Measurements from ENCODE around the gene CBFA2T2. TPM values are rescaled to one million over a fixed set of nuclear protein-coding genes. Genes with fewer than 3 reads are reported as not detected.

CBFA2T2 gene
- total RNA-seq, 1 experiment from 2014 or later: 16.3 TPM

DNA sequence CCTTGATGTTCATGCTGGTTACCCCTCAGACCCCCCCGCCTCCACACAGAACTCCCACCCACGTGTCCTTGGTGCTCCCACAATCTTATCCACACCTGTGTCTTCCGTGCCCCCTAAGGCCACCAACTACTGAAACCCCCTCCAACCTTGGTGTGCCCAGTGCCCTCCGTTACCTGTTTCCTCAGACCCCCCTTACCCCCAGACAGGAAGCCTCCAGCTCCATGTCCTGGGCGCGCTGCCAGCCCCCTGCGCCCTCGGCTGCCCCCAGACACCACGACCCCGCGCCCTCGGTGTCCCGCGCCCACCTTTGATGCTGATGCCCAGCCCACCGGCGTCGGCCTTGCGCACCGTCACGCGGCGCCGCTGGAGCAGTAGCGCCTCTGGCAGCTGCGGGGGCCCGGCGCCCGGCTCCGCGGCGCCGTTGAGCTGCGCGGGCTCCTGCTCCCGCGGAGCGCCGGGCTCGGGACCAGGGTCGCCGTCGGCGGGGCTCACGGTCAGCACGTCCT, 46.8 kb upstream of the CBFA2T2 start:
- Histone ChIP-seq H3K36me3 (ENCODE audit: control insufficient read depth, insufficient read depth, low read length) (no peaks in the 10 kb centered on the region), H3K27ac (ENCODE audit: low read length) (no peak overlapping the region), H3K27me3 (ENCODE audit: control insufficient read depth, insufficient read depth, low read length) (no peaks in the 10 kb centered on the region), H3K9me3 (ENCODE audit: control insufficient read depth, insufficient read depth, low read depth, low read length) (no peaks in the 10 kb centered on the region), H3K4me3 (ENCODE audit: low read depth in 2 of 2, low read length in 2 of 2) (peak overlapping the region; percentile 43 to 70), H3K4me1 (ENCODE audit: control insufficient read depth, insufficient read depth, low read length) (no peaks in the 10 kb centered on the region)
- POLR2A ChIA-PET: interaction anchor here (0.6 kb wide), 1 partner anchor 70 kb away, joined by 14 read pairs; no protein-coding TSS in a partner anchor
- ATAC-seq (peak; percentile 54), DNase-seq (ENCODE audit: low read depth, low spot score) (no peak)
- intact Hi-C loops (cut with micrococcal nuclease; ENCODE audit: unreplicated experiment) (no loop called here), in situ Hi-C loops (cut with HindIII; ENCODE audit: low pct_unique_long_range_greater_than_20kb, low sequenced_read_pairs) (no loop called here)
- BruUV-seq (replicated peaks): no TSS peak
- CTCF ChIA-PET: interaction anchor here (0.9 kb wide), 1 partner anchor 14 kb away, joined by 4 read pairs; no protein-coding TSS in a partner anchor
- TF ChIP-seq TCF7L2 (IDR thresholded peaks at IDR 0.05; ENCODE audit: low read depth, low read length) (peak; percentile 59; the same call in 1 of the 2 replicates), POLR2AphosphoS5 (IDR thresholded peaks at IDR 0.05; ENCODE audit: low read depth, low read length) (no peak)

GRCh38 chr20:33443512-33444239, 46.2 kb upstream of the CBFA2T2 start, which contains the start of gene SNTA1:
SNTA1 (minus strand) TSS chr20:33443763; CDS start chr20:33443620, 143 bp downstream.
- POLR2A ChIA-PET: interaction anchor here (0.6 kb wide), 1 partner anchor 71 kb away, joined by 14 read pairs; no protein-coding TSS in a partner anchor
- TF ChIP-seq POLR2AphosphoS5 (IDR thresholded peaks at IDR 0.05; ENCODE audit: low read depth, low read length) (no peak), TCF7L2 (IDR thresholded peaks at IDR 0.05; ENCODE audit: low read depth, low read length) (no peak), REST (IDR thresholded peaks at IDR 0.05; ENCODE audit: insufficient read depth in 1 of 2, low read depth in 2 of 2, low read length in 1 of 2) (no peak), SIN3A (IDR thresholded peaks at IDR 0.05; ENCODE audit: borderline replicate concordance, insufficient read depth, low read depth, low read length) (0 out of 2 replicates have a peak, but pooled peaks have one; percentile 43)
- TF ChIP-seq, protein P1, sequence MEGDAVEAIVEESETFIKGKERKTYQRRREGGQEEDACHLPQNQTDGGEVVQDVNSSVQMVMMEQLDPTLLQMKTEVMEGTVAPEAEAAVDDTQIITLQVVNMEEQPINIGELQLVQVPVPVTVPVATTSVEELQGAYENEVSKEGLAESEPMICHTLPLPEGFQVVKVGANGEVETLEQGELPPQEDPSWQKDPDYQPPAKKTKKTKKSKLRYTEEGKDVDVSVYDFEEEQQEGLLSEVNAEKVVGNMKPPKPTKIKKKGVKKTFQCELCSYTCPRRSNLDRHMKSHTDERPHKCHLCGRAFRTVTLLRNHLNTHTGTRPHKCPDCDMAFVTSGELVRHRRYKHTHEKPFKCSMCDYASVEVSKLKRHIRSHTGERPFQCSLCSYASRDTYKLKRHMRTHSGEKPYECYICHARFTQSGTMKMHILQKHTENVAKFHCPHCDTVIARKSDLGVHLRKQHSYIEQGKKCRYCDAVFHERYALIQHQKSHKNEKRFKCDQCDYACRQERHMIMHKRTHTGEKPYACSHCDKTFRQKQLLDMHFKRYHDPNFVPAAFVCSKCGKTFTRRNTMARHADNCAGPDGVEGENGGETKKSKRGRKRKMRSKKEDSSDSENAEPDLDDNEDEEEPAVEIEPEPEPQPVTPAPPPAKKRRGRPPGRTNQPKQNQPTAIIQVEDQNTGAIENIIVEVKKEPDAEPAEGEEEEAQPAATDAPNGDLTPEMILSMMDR (IDR thresholded peaks at IDR 0.05): no peak
- H3K4me1 ChIP-seq (ENCODE audit: control insufficient read depth, insufficient read depth, low read length): no peaks in the 10 kb centered on the region
- intact Hi-C loops (cut with micrococcal nuclease; ENCODE audit: unreplicated experiment) (no loop called here), in situ Hi-C loops (cut with HindIII; ENCODE audit: low pct_unique_long_range_greater_than_20kb, low sequenced_read_pairs) (no loop called here)
- H3K27ac ChIP-seq (ENCODE audit: low read length): no peak within 1 kb of the TSS
- peak within 1 kb of the TSS; percentile 43 to 70 for H3K4me3 ChIP-seq (ENCODE audit: low read depth in 2 of 2, low read length in 2 of 2)
- CTCF ChIA-PET: interaction anchor here (0.6 to 0.9 kb wide), 2 partner anchors 14 to 27 kb away, joined by 4 to 6 read pairs; no protein-coding TSS in a partner anchor
- no peaks in the 10 kb centered on the region for H3K9me3 ChIP-seq (ENCODE audit: control insufficient read depth, insufficient read depth, low read depth, low read length)
- BruUV-seq (replicated peaks): no TSS peak
- DNase-seq (ENCODE audit: low read depth, low spot score) (no peak), ATAC-seq (peak; percentile 96)
- H3K36me3 ChIP-seq (ENCODE audit: control insufficient read depth, insufficient read depth, low read length): no peaks in the 10 kb centered on the region
- H3K27me3 ChIP-seq (ENCODE audit: control insufficient read depth, insufficient read depth, low read length): no peaks in the 10 kb centered on the region

Measured in Panc1 (cell line).